Stimulated activated CD4-positive, alpha-beta T cell treated with anti-CD3 and anti-CD28 coated beads, Interleukin-2, amount 100 ng/mL, for 48 hours (primary cell): ENCODE measurements around the gene ECPAS.
"Not testable (repeated sequence)": the region's sequence is repeated elsewhere in the genome, so short reads cannot be mapped to it uniquely, and the experiment has no call there.

Experiments
- DNase-seq, 2 donors: peaks; one replicate each; pipeline ENCODE4 v3.0.0-alpha.2; 2020

The ECPAS gene

DNA sequence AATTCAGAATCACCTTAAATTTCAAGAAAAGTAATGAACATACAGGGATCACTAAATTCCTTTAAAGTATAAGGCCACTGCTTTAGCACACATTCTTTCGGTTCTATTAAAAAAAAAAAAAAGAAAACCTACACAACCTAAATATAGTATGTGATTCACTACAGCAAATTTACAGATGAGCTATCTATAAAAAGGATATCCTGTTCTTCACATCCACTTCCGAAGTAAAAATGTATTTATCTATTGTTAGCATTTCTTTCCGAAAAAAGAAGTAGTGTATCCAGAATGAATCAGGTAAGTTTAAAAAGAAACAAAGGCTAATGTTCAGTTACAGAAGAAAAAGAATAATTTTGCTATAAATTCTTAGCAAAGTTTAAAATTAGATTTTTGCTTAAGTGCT lies 70.2 kb downstream of the ECPAS start:
- no peak for DNase-seq

DNA sequence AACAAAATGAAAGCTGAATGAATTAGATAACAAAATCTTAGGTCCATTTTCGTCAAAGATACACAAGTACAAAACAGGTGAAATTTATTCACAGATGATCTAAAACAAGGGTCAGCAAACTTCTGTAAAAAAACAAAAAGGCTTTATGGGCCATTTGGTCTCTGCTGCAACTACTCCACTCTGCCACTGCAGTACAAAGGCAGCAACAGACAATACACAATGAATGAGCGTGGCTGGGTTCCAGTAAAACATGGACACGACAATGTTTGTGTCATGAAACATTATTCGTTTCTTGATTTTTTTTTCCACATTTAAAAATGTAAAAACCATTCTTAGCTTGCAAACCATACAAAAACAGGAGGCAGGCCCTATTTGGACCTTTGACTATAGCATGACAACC lies 71.9 kb downstream of the ECPAS start:
- DNase-seq = no peak

DNA sequence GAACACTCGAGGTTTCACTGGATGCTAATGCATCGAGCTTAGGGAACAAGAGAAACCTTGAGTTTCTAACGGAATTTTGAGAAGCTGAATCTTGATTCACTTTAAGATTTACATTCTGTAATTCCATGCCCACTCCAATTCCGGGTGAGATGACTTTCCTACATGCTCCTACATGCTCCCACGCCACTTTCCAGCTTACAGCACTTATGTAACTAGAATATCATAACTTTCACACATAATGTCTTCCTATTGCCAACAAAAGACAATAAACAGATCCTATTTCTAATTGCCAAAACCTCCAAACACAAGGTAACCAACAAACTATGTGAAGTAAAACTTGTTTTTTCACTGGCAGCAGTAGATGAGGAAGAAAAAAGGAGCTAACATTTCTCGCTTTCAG lies 72.9 kb downstream of the ECPAS start:
- DNase-seq = no peak

DNA sequence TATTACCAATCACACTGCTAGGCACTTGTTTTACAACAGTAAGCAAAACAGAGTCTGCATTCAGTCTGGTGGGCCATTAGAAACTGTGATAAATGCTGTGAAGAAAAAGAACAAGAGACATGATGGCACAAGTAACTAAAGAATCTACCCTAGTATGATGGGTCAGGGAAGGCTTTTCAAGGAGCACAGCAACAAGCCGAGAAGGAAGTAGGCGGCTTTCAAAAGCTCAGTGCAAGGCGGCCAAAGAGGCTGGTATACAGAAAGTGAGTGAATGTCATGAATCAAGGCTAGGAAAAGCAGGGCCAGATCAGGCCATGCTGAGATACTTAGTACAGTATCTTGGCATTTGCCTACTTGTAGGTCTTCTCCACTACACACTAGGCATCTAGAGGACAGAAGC lies 76.4 kb downstream of the ECPAS start:
- DNase-seq = no peak

- DNase-seq = no peak
Measured at GRCh38 chr9:111405701-111406100, 78.5 kb downstream of the ECPAS start.

DNA sequence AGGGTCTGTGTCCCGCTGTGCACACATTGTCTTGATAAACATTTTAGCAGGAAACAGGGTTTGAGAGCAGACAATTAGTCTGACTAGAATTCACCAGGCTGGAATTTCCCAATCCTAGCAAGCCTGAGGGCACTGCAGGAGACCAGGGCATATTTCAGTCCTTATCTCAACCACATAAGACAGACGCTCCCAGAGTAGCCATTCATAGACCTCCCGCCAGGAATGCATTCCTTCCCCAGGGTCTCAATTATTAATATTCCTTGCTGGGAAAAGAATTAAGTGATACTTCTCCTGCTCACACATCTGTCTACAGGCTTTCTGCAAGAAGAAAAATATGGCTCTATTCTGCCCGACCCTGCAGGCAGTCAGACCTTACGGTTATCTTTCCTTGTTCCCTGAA lies 82.7 kb downstream of the ECPAS start:
- DNase-seq = not testable (repeated sequence)

- DNase-seq = no peak
Measured at GRCh38 chr9:111400564-111400898, 83.7 kb downstream of the ECPAS start.

GRCh38 chr9:111399772-111400563 lies 84.2 kb downstream of the ECPAS start:
- DNase-seq = peak in 1 of 2 donors; percentile 5

DNA sequence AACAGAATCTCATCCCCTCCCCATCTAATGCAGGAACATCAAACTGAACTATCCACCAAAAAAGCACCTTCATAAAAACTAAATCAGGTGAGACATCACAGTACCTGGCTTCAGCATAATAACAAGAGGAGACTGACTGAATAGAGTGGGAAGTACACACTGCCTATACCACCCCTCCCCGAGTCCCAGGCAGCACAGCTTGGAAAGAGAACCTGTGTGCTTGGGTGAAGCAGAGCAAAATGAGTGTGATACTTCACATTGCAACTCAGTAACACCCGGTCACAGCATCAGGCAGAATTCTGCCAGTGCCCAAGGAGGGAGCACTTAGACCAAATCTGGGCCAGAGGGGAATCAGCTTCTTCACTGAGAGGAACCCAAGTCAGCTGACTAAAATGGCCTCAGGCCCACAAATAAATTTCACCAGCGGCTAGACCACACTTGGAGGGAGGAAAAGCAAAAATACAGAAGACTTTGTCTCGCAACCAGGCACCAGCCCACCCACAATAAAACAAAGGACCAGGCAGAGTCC lies 84.9 kb downstream of the ECPAS start:
- DNase-seq = no peak

- DNase-seq = no peak
Measured at GRCh38 chr9:111393971-111394370, 90.2 kb downstream of the ECPAS start.

- no peak for DNase-seq
Measured at GRCh38 chr9:111389406-111389805, 94.8 kb downstream of the ECPAS start.

DNA sequence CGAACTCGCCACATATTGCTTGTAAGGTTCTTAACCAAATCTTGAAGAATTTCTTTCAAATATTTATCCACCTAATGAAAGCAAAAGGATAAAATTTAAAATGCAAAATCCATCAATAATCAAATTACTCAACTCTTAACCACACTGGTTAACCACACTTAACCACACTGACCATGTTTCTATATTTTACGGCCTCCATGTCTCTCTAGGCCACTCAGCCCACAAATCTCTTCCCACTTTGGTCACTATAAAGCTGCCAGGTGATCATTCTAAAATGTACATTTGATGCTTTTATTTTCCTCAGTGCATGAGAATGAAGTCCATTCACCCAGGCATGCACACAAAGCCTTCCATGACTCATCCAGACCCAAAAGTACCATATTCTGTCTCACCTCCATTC lies 97.8 kb downstream of the ECPAS start:
- no peak for DNase-seq

DNA sequence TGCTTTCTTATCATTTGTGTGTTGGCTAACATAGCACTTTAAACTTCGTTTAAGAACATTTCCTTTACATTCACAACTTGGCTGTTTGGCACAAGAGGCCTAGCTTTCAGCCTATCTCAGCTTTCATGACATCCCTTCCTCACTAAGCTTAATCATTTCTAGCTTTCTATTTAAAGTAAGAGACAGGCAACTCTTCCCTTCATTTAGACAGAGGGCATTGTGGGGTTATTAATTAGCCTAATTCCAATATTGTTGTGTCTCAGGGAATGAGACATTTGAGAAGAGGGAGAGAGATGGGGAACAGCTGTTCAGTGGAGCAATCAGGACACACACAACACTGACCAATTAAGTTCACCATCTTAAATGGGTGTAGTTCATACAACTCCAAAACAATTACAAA lies 103.2 kb downstream of the ECPAS start:
- DNase-seq = no peak

- DNase-seq = no peak
Measured at GRCh38 chr9:111375817-111376564, 108.2 kb downstream of the ECPAS start.

- no peak for DNase-seq
Measured at GRCh38 chr9:111375062-111375461, 109.1 kb downstream of the ECPAS start.

GRCh38 chr9:111372297-111372696 lies 111.9 kb downstream of the ECPAS start:
- DNase-seq = no peak

- no peak for DNase-seq
Measured at GRCh38 chr9:111366978-111367377, 117.2 kb downstream of the ECPAS start.

- no peak for DNase-seq
Measured at GRCh38 chr9:111362526-111362925, 121.7 kb downstream of the ECPAS start.

DNA sequence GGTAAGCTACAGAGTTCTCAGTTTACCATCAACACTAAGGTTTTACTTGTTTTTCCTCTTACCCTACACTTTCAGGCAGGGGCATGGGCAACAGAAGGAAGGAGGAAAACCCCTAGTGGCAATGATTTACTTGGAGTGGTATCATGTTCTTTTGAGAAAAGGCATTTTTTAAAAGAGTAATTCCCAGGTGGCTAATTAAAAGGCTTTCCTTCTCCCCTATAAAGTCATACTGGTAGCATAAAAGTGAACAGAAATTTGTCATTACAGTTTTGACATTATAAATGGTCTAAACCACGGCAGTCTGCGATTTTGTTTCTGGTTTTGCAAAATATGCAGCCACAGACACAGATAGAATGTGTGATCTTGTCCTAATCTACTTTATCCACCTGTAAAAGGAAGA lies 123.3 kb downstream of the ECPAS start:
- no peak for DNase-seq

DNA sequence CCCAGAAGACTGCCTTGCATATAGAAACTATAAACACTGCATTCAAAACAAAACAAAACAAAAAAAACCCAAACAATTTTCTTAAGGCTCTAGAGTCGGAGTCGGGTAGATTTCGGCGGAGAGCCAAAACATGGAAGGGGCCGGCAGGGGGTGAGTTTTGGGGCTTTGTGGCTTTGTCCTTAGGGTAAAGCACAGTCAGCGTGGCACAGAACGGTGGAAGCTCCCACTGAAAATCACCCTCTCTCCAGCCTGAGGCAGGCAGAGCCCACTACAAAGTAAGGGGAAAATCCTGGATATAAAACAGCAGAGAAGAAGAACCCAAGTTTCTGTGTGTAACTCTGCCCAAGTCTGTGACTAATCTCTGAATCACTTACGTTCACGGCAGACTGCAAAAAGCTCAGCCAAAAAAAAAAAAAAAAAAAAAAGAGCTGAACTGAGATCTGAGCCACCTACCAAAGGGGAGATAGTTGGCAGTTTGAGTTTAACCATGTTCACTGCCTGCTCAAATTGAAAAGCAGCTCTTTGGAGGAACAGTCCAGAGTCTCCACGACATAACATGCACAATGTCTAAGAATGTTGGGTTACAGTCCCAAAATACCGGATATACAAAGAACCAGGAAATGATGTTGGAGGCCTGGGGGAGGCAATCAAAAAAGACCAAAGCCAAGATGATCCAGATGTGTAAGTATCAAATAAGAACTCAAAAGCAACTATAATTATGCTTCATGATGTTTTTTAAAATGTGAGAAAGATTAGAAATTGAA lies 127.5 kb downstream of the ECPAS start:
- no peak for DNase-seq

DNA sequence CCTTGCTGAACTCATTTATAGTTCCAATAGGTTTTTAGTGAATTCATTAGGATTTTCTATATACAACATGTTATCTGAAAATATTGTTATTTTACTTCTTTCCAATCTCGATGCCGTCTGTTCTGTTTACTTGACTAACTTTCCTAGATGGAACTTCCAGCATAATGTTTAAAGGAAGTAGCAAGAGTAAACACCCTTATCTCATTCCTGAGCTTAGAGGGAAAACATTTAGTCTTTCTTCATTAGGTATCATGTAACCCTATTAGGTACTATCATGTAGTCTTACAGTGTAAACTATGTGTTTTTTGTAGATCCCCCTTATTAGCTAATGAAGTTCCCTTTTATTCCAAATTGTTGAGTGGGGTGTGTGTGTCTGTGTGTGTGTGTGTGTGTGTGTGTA lies 131.6 kb downstream of the ECPAS start:
- DNase-seq = no peak

- no peak for DNase-seq
Measured at GRCh38 chr9:111350556-111350955, 133.6 kb downstream of the ECPAS start.

GRCh38 chr9:111349766-111350165 lies 134.4 kb downstream of the ECPAS start:
- DNase-seq = no peak
